HT-29 (cell line): Measurements from ENCODE around the gene SOX6. TPM values are rescaled to one million over a fixed set of nuclear protein-coding genes. Genes with fewer than 3 reads are reported as not detected.
"Not testable (repeated sequence)": the region's sequence is repeated elsewhere in the genome, so short reads cannot be mapped to it uniquely, and the experiment has no call there.

ENCODE experiments used
- DNase-seq: peaks from one replicate; pipeline ENCODE4 v3.0.0-alpha.2; 2015; ENCODE audit warnings: low spot score
- total RNA-seq: library from RNA; depleted of rRNA; stranded (reverse); fragments of >200 nt; shearing (Covaris generic); gene quantifications from 2 replicates; pipeline ENCODE4 v1.2.3, GENCODE V29; 2014

The SOX6 gene
- total RNA-seq, 1 experiment from 2014 or later: 0.03 TPM

GRCh38 chr11:15936011-15936410, 420.3 kb downstream of the SOX6 start:
- no peak for DNase-seq

DNA sequence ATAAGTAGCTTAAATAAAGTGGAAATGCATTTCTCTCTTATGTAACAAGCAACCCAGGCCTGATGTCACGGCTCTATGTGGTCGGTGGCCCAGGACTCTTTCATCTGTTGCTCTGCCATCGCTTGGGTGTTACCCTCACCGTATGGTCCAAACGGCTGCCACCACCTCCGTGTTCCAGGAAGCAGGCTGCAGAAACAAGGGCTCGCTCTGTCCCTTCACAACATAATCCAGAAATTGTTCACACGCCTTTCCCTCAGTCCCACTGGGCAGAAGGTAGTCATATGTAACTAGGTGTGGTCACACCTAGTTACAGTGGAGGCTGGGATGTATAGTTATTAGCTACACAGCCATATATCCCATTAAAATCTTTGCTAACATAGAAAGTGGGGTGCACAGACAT, 421.0 kb downstream of the SOX6 start:
- no peak for DNase-seq

DNA sequence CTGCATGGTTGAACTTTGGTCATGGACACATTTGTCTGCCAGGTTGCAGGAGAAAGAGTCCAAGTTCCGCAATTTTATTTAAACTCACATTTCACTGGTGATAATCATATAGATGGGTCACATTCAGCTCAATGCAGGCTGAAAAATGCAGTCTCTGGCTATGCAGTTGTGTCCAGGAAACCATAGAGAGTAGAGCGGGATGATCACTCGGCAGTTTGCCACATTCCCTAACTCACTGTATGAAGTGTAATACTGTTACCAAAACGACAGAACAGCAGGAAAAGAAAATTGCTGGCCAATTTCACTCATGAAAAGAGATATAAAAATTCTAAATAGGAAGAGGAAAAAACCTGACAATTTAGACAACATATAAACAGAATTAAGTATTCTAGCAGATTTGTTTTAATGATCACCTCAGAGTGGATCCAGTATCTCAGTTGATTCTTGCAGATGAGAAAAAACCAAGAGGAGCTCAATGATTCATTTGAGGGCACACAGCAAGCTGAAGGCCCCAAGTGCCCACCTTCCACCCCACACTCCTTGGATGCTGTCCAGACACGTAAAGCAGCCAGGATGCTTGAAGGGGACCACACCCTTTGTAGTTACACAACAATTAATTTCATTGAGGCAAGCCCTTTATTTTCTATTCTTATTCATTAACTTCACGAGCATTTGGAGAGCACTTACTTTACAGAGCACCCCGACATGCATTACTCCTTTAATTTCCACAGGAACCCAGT, 422.3 kb downstream of the SOX6 start:
- DNase-seq: no peak

DNA sequence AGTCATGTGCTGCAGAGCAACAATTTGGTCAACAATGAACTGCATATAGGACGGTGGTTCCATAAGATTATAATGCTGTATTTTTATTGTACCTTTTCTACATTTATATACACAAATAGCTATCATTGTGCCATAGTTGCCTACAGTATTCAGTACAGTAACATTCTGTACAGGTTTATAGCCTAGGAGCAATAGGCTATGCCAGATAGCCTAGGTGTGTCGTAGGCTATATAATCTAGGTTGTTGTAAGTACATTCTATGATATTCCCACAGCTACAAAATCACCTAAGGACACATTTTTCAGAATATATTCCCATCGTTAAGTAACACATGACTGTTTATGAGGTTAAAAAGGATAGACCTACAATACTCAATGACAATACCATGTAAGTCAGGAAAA, 423.9 kb downstream of the SOX6 start:
- no peak for DNase-seq

DNA sequence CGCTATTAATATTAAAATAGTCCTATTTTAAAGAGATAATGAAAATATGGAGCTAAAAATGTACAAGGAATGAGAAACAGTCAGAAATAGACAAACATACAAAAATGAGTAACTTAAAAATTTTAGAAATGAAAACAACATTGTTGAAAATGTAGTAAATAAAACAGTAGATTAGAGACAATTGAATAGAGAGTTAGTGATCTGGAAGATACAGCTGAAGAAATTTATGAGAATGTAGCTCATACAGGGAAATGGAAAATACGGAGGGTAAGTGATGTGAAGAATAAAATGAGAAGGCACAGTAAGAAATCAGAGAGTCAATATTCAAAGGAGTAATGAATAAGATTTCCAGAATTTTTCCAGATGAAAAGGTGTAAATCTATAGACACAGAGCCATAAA, 424.8 kb downstream of the SOX6 start:
- DNase-seq: no peak

- no peak for DNase-seq
Observed at GRCh38 chr11:15930442-15931025, 425.8 kb downstream of the SOX6 start.

GRCh38 chr11:15929371-15929901, 426.9 kb downstream of the SOX6 start:
- no peak for DNase-seq

DNA sequence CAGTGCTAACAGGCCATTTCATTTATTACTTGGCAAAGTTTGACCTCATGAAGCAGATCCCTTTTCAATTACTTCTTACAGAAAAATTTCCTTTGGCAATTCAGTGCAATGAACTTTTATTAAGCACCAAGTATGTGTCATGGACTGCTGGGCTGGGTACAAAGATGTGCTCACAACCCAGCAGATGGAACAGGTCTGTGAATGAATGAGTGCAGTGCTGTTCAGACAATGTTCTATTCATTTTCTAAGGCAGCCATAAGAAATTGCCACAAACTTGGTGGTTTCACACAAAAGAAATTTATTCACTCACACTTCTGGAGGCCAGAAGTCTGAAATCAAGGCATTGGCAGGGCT, 428.5 kb downstream of the SOX6 start:
- no peak for DNase-seq

DNA sequence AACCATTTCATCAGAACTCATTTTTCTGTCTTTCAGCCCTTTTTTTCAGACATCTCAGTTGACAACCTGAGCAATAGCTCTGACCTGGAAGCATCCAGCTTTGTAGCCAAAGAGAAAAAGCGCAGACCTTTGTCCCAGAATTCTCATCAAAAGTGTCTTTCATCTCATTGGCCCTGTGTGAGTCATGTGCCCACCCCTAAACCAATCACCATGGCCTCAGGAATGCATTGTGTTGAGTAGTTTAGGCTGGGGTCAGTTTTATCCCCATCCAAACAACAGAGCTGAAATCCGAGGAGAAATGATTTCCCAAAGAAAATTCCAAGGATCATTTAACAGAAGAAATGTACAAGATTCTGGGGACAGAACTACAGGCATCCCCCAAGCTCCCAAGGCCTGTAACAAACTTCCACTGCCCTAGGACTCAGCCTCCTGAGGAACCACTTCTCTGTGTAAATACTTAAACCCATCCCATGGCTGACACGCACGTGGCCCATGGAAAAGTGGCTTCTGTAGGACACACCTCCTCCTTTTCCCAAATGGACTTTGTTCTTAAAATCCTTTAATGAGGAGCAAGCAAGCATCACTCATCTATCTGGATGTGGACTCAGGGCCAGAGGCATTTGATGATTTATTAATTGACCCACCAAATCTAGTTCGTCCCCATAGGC, 429.0 kb downstream of the SOX6 start:
- no peak for DNase-seq

DNA sequence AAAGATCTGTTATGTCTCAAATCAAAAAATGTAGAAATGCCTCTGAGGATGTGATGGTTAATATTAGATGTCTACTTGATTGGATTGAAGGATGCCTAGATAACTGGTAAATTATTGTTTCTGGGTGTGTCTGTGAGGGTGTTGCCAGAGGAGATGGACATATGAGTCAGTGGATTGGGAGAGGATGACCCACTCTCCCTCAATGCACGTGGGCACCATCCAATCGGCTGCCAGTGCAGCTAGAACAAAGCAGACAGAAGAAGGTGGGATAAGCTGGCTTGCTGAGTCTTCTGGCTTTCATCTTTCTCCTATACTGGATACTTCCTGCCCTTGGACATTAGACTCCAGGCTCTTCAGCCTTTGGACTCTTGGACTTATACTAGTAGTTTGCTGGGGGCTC, 430.3 kb downstream of the SOX6 start:
- DNase-seq: no peak

DNA sequence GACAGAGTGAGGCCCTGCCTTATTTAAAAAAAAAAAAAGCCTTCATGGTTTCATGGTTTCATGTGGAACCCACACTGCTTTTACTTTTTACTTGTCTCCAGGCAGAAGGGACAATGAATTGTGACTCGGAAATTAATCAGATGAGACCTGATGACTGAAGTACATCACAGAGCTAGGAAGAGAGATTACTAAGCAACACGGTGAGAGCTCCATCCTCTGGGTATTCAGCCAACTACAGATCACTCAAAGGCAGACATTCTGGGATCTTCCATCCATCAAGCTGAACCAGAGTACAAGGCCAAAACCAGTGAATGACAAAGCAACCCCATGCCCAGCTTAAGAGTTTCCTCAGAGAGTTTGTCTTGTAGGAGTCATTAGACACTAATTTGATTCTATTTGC, 433.2 kb downstream of the SOX6 start:
- no peak for DNase-seq

DNA sequence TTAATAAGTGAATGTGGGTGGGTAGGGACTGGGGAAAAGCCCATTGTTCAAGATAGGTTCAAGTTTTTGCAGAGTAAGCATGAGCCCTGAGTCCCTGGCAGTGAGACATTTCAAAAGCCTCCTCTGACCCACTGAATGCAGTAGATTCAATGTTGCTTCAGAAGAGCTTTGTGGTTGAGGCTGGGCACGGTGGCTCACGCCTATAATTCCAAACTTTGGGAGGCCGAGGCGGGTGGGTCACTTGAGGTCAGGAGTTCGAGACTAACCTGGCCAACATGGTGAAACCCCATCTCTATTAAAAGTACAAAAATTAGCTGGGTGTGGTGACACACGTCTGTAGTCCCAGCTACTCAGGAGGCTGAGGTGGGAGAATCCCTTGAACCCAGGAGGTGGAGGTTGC, 433.6 kb downstream of the SOX6 start:
- not testable (repeated sequence) for DNase-seq

GRCh38 chr11:15920856-15921629, 435.3 kb downstream of the SOX6 start:
- DNase-seq: no peak

- DNase-seq: no peak
Observed at GRCh38 chr11:15918674-15919073, 437.7 kb downstream of the SOX6 start.

- DNase-seq: no peak
Observed at GRCh38 chr11:15918212-15918611, 438.1 kb downstream of the SOX6 start.
